OCI-LY7 (cell line): ENCODE data around the gene TBC1D7. TPM values are rescaled to one million over a fixed set of nuclear protein-coding genes. Genes with fewer than 3 reads are reported as not detected.
A peak's percentile ranks its signal among the peaks of the same experiment; 100 is the strongest.

Source experiments
- BruUV-seq: library from RNA; stranded (reverse); fragments of 400-500 nt; replicated peaks from 2 replicates; lab custom pipeline; 2021; lab: Mats Ljungman, UMichigan
- CTCF ChIA-PET: fragments of 300-600 bp; sonication (Branson Sonifier 250); formaldehyde crosslinking; loops from one replicate; lab custom pipeline; 2022; ENCODE audit warnings: antibody characterized with exemption; ENCODE audit not compliant: unreplicated experiment; lab: Charles Lee
- POLR2A ChIA-PET: fragments of 300-600 bp; sonication (Branson Sonifier 250); formaldehyde crosslinking; loops from one replicate; lab custom pipeline; 2022; ENCODE audit warnings: antibody characterized with exemption; lab: Charles Lee
- DNase-seq: peaks from one replicate; pipeline ENCODE4 v3.0.0-alpha.2; 2015; ENCODE audit warnings: low spot score
- H2AFZ ChIP-seq: fragments of 200-600 bp; sonication (generic), shearing (Covaris generic); 2 replicates; pipeline ENCODE4 v1.6.1; 2014; ENCODE audit warnings: mild to moderate bottlenecking, antibody characterized with exemption, low read length, moderate library complexity
- H3K27ac ChIP-seq: fragments of 200-600 bp; sonication (generic); 2 replicates; pipeline ENCODE4 v1.5.1; 2014; ENCODE audit warnings: mixed run types, low read depth, mild to moderate bottlenecking, moderate library complexity, low read length, inconsistent platforms; ENCODE audit not compliant: poor library complexity, severe bottlenecking
- H3K36me3 ChIP-seq: fragments of 200-600 bp; sonication (generic); 2 replicates; pipeline ENCODE4 v1.6.1; 2014; ENCODE audit warnings: mild to moderate bottlenecking, antibody characterized with exemption, low read length, moderate library complexity, mixed read lengths; ENCODE audit not compliant: insufficient read depth
- H3K4me1 ChIP-seq: fragments of 200-600 bp; sonication (generic); 2 replicates; pipeline ENCODE4 v1.5.1; 2014; ENCODE audit warnings: mild to moderate bottlenecking, low read length; ENCODE audit not compliant: insufficient read depth, poor library complexity, severe bottlenecking
- H3K4me2 ChIP-seq: fragments of 200-600 bp; sonication (generic); 2 replicates; pipeline ENCODE4 v1.6.1; 2014; ENCODE audit warnings: mild to moderate bottlenecking, low read length
- H3K4me3 ChIP-seq: fragments of 200-600 bp; sonication (generic); 2 replicates; pipeline ENCODE4 v1.5.1; 2014; ENCODE audit warnings: mild to moderate bottlenecking, low read depth, low read length; ENCODE audit not compliant: poor library complexity, severe bottlenecking
- H3K79me2 ChIP-seq: fragments of 200-600 bp; sonication (generic); 2 replicates; pipeline ENCODE4 v1.6.1; 2016; ENCODE audit warnings: low read depth, mild to moderate bottlenecking, low read length, moderate library complexity, mixed read lengths; ENCODE audit not compliant: insufficient read depth
- H3K9me2 ChIP-seq: fragments of 200-600 bp; sonication (generic); 2 replicates; pipeline ENCODE4 v1.6.1; 2016; ENCODE audit warnings: mild to moderate bottlenecking, low read length, mixed read lengths; ENCODE audit not compliant: insufficient read depth
- H3K9me3 ChIP-seq: fragments of 200-600 bp; sonication (generic); 2 replicates; pipeline ENCODE4 v1.6.1; 2014; ENCODE audit warnings: mild to moderate bottlenecking, mixed run types, low read length, mixed read lengths
- H4K20me1 ChIP-seq: fragments of 200-600 bp; sonication (generic); 2 replicates; pipeline ENCODE4 v1.6.1; 2014; ENCODE audit warnings: mild to moderate bottlenecking, antibody characterized with exemption, low read length, moderate library complexity, mixed read lengths; ENCODE audit not compliant: insufficient read depth
- EZH2phosphoT487 ChIP-seq: fragments of 200-600 bp; sonication (generic); IDR thresholded peaks from 2 replicates; pipeline ENCODE4 v1.6.1; 2018; ENCODE audit warnings: low read depth, borderline replicate concordance, mild to moderate bottlenecking, mixed run types, antibody characterized with exemption, low read length, moderate library complexity, mixed read lengths
- intact Hi-C: fragments of 100-400 bp; cut with micrococcal nuclease; formaldehyde crosslinking; loops from one replicate; pipeline ENCODE4 v1.10.0; 2022; ENCODE audit not compliant: unreplicated experiment
- total RNA-seq, 2 experiments: library from RNA; depleted of rRNA in 1 of 2; stranded (reverse); fragments of >200 nt in 1 of 2; shearing (Covaris generic) in 1 of 2; gene quantifications; 2 replicates each; pipeline ENCODE4 v1.2.3, GENCODE V29; 2014 to 2022
- TF ChIP-seq, protein P1 (sequence below): fragments of 200-600 bp; sonication (generic); conservative IDR thresholded peaks from 2 replicates; pipeline ENCODE4 v1.5.1; 2014; ENCODE audit warnings: mild to moderate bottlenecking, antibody characterized with exemption, low read length, moderate library complexity, mixed read lengths

The TBC1D7 gene
- total RNA-seq, 2 experiments from 2014 or later = 46.2 to 69.2 TPM

GRCh38 chr6:13360671-13361540 lies 32.6 kb upstream of the TBC1D7 start:
- Histone ChIP-seq H3K36me3 (peaks cover 22% of the 10 kb centered on the region), H3K4me3 (no peak overlapping the region), H4K20me1 (no peaks in the 10 kb centered on the region), H3K9me3 (no peaks in the 10 kb centered on the region), H3K27ac (no peak overlapping the region), H3K4me1 (peaks cover 49% of the 10 kb centered on the region), H2AFZ (no peak overlapping the region), H3K4me2 (no peak overlapping the region), H3K79me2 (no peaks in the 10 kb centered on the region), H3K9me2 (no peaks in the 10 kb centered on the region)
- POLR2A ChIA-PET = interaction anchor here (0.7 to 1.4 kb wide), 2 partner anchors 19 to 76 kb away, joined by 3 read pairs; no protein-coding TSS in a partner anchor
- CTCF ChIA-PET = no interaction called here
- TF ChIP-seq, protein P1, sequence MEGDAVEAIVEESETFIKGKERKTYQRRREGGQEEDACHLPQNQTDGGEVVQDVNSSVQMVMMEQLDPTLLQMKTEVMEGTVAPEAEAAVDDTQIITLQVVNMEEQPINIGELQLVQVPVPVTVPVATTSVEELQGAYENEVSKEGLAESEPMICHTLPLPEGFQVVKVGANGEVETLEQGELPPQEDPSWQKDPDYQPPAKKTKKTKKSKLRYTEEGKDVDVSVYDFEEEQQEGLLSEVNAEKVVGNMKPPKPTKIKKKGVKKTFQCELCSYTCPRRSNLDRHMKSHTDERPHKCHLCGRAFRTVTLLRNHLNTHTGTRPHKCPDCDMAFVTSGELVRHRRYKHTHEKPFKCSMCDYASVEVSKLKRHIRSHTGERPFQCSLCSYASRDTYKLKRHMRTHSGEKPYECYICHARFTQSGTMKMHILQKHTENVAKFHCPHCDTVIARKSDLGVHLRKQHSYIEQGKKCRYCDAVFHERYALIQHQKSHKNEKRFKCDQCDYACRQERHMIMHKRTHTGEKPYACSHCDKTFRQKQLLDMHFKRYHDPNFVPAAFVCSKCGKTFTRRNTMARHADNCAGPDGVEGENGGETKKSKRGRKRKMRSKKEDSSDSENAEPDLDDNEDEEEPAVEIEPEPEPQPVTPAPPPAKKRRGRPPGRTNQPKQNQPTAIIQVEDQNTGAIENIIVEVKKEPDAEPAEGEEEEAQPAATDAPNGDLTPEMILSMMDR = no peak
- TF ChIP-seq EZH2phosphoT487 = no peak
- DNase-seq = no peak
- BruUV-seq = no TSS peak
- intact Hi-C loops = no loop called here

DNA sequence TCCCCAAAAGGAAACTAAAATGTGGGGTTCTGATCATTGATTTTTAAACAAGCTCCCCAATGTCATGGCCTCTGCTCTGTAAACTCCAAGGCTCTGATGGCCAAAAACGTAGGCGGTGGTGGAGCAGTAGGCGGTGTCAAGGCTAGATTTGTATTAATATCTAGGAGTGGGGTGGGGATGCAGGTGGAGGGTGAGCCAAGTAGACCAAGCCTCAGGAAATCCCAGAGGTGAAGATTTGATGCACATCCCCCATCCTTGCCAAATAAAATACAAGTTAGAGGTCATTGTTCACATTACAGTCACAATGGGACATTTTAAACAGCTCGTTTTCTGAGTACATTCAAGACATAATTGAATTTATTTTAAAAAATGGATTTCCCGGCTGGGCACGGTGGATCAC lies 30.9 kb upstream of the TBC1D7 start:
- Histone ChIP-seq H3K36me3 (peaks cover 10% of the 10 kb centered on the region), H3K79me2 (no peaks in the 10 kb centered on the region), H4K20me1 (no peaks in the 10 kb centered on the region), H3K4me1 (peaks cover 65% of the 10 kb centered on the region), H3K9me3 (no peaks in the 10 kb centered on the region), H3K4me2 (no peak overlapping the region), H3K4me3 (no peak overlapping the region), H3K27ac (no peak overlapping the region), H2AFZ (no peak overlapping the region), H3K9me2 (no peaks in the 10 kb centered on the region)
- intact Hi-C loops = loop anchor here (5.0 kb wide), 4 partner anchors 103 to 253 kb away; partner anchors contain the start of gene GFOD1
- CTCF ChIA-PET = no interaction called here
- POLR2A ChIA-PET = interaction anchor here (0.6 to 1.9 kb wide), 3 partner anchors 14 to 204 kb away, joined by 3 to 8 read pairs (median 5); no protein-coding TSS in a partner anchor
- BruUV-seq = no TSS peak
- no peak for DNase-seq
- no peak for TF ChIP-seq EZH2phosphoT487

- no peak overlapping the region for H3K4me2 ChIP-seq
Measured at GRCh38 chr6:13358511-13358910, 30.2 kb upstream of the TBC1D7 start.

More at GRCh38 chr6:13358511-13358910, 30.2 kb upstream of the TBC1D7 start:
- intact Hi-C loops = loop anchor here (5.0 kb wide), 4 partner anchors 104 to 254 kb away; partner anchors contain the start of gene GFOD1
- no TSS peak for BruUV-seq
- ChIA-PET CTCF (no interaction called here), POLR2A (interaction anchor here (0.9 to 2.2 kb wide), 14 partner anchors 10 to 346 kb away, joined by 3 to 10 read pairs (median 4); partner anchors contain the start of genes SIRT5 and TBC1D7)
- TF ChIP-seq EZH2phosphoT487 = no peak
- TF ChIP-seq, protein P1 = 0 out of 2 replicates have a peak, but pooled peaks have one; percentile 14
- no peaks in the 10 kb centered on the region for H3K79me2 ChIP-seq
- H2AFZ ChIP-seq = no peak overlapping the region
- no peaks in the 10 kb centered on the region for H3K9me2 ChIP-seq
- H4K20me1 ChIP-seq = no peaks in the 10 kb centered on the region
- no peak overlapping the region for H3K27ac ChIP-seq
- H3K9me3 ChIP-seq = no peaks in the 10 kb centered on the region
- peaks cover 10% of the 10 kb centered on the region for H3K36me3 ChIP-seq
- no peak for DNase-seq
- H3K4me3 ChIP-seq = no peak overlapping the region
- peaks cover 67% of the 10 kb centered on the region for H3K4me1 ChIP-seq
